Measurements from ENCODE around the gene SPR. TPM values are rescaled to one million over a fixed set of nuclear protein-coding genes. Genes with fewer than 3 reads are reported as not detected.

The SPR gene
- total RNA-seq, 4 donors from 2014 or later: 8.0 to 20.3 (median 15.0) TPM

- intact Hi-C loops (cut with DNase I; ENCODE audit: low total_unique reads): no loop called here
- WGBS, 2 donors: 6 to 10% methylated on average over 17 of the region's 17 CpGs
- DNase-seq (ENCODE audit: low spot score in 2 of 2): peak in 1 of 2 donors; percentile 73
- H3K4me3 ChIP-seq (ENCODE audit: low read depth, poor library complexity, severe bottlenecking): no peak overlapping the region
- no peak for TF ChIP-seq POLR2A (IDR thresholded peaks at IDR 0.05)
- TF ChIP-seq, protein P1, sequence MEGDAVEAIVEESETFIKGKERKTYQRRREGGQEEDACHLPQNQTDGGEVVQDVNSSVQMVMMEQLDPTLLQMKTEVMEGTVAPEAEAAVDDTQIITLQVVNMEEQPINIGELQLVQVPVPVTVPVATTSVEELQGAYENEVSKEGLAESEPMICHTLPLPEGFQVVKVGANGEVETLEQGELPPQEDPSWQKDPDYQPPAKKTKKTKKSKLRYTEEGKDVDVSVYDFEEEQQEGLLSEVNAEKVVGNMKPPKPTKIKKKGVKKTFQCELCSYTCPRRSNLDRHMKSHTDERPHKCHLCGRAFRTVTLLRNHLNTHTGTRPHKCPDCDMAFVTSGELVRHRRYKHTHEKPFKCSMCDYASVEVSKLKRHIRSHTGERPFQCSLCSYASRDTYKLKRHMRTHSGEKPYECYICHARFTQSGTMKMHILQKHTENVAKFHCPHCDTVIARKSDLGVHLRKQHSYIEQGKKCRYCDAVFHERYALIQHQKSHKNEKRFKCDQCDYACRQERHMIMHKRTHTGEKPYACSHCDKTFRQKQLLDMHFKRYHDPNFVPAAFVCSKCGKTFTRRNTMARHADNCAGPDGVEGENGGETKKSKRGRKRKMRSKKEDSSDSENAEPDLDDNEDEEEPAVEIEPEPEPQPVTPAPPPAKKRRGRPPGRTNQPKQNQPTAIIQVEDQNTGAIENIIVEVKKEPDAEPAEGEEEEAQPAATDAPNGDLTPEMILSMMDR (IDR thresholded peaks at IDR 0.05): no peak
These were observed 27.5 kb downstream of the SPR start for GRCh38 chr2:72914589-72915319.

DNA sequence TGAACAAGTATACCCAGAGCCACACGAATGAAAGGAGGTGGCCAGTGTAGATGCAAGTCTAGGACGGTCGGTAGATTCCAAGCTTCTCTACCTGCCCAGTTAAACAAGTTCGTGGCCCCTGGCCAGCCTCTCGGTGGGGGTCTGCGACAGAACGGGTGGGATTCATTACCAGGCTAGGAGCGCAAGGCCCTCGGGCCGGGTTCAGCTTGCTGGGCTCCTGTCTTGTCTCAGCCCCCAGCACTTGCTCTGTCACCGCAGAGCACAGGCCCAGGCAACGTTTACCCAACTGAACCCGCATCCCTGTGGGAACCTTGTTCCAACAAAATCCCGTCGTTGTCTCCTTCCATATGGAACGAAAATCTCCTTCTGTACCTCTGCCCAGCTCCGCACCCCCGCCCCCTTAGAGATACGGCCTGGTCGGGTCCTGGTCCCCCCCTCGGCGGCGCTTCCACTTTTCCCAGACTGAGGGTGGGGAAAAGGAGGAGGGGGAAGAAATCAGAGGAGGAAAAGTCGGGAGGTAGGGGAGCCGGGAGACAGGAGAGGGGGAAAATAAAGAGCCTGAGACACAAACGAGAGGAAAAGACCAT, 28.2 kb downstream of the SPR start:
- DNase-seq (ENCODE audit: low spot score in 2 of 2): peak in 1 of 2 donors; percentile 81
- TF ChIP-seq, protein P1 (IDR thresholded peaks at IDR 0.05): no peak
- no peak for TF ChIP-seq POLR2A (IDR thresholded peaks at IDR 0.05)
- intact Hi-C loops (cut with DNase I; ENCODE audit: low total_unique reads): no loop called here
- no peak overlapping the region for H3K4me3 ChIP-seq (ENCODE audit: low read depth, poor library complexity, severe bottlenecking)
- 4 to 5% methylated on average over 26 of the region's 26 CpGs for WGBS, 2 donors

- WGBS, 2 donors: 1% methylated on average over 58 to 72 of the region's 86 CpGs
- peak in 1 of 2 donors; percentile 85 for DNase-seq (ENCODE audit: low spot score in 2 of 2)
- H3K4me3 ChIP-seq (ENCODE audit: low read depth, poor library complexity, severe bottlenecking): peak overlapping the region; percentile 22
- TF ChIP-seq, protein P1 (IDR thresholded peaks at IDR 0.05): no peak
- intact Hi-C loops (cut with DNase I; ENCODE audit: low total_unique reads): no loop called here
These were observed 28.9 kb downstream of the SPR start for GRCh38 chr2:72915907-72916742.

- no peak for TF ChIP-seq POLR2A (IDR thresholded peaks at IDR 0.05)
- TF ChIP-seq, protein P1 (IDR thresholded peaks at IDR 0.05): no peak
- 1 to 2% methylated on average over 10 to 24 of the region's 29 CpGs for WGBS, 2 donors
- intact Hi-C loops (cut with DNase I; ENCODE audit: low total_unique reads): no loop called here
- H3K4me3 ChIP-seq (ENCODE audit: low read depth, poor library complexity, severe bottlenecking): no peak overlapping the region
- DNase-seq (ENCODE audit: low spot score in 2 of 2): peak in 1 of 2 donors; percentile 70
These were observed 29.5 kb downstream of the SPR start for GRCh38 chr2:72916743-72917137.

DNA sequence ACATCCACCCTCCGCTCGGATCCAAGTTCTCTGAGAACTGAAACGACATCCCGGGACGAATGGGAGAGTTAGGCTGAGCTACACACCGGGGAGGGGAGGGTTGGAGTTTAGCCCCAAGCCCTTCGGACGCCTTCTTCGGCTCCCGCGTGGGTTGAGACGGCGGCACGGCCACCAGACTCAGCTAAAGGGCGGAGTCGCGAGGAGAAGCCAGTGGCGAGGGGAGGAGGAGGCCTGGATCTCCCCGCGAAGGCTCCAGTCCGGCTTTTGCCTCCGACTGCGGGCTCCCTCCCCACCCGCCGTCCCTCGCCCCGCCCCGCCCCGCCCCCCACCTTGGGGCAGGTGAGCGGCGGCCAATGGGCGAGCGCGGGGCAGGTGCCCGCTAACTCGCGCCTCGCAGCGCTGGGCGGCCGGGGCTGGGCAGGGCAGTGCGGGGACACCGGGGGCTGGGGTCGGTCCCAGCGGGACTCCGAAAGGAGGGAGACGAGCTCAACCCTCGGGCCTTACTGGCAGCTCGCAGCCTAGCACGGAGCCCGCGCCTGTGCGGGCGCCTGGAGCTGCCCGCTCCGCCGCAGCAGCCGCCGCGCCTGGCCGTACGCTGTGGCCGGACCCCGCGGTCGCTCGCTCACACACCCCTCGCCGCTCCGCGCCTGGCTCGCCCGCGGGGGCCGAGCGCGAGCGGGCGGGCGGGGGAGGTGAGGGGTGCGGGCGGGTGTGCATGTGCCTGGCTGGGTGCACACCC, 30.1 kb downstream of the SPR start, which contains the start of gene EMX1:
Gene EMX1, plus strand, starts transcription at position 382 of the 739 bp plus-strand sequence. Its CDS starts 334 bp downstream, at position 716.
- WGBS, 2 donors: 0 to 1% methylated on average over 23 to 71 of the region's 82 CpGs
- peak within 1 kb of the TSS; percentile 22 for H3K4me3 ChIP-seq (ENCODE audit: low read depth, poor library complexity, severe bottlenecking)
- intact Hi-C loops (cut with DNase I; ENCODE audit: low total_unique reads): no loop called here
- DNase-seq (ENCODE audit: low spot score in 2 of 2): peak in 1 of 2 donors; percentile 85
- no peak for TF ChIP-seq POLR2A (IDR thresholded peaks at IDR 0.05)
- TF ChIP-seq, protein P1 (IDR thresholded peaks at IDR 0.05): no peak
